MM.1S (cell line): ENCODE results near the gene ANXA10.
"Not testable (repeated sequence)": the region's sequence is repeated elsewhere in the genome, so short reads cannot be mapped to it uniquely, and the experiment has no call there.

Experiments used
- DNase-seq: peaks from one replicate; pipeline ENCODE4 v3.0.0-alpha.2; 2015
- H2AFZ ChIP-seq: fragments of 300-600 bp; sonication (generic); 2 replicates; pipeline ENCODE4 v1.6.0; 2016; ENCODE audit warnings: antibody characterized with exemption, low read length
- H3F3A ChIP-seq: fragments of 300-600 bp; sonication (generic); 2 replicates; pipeline ENCODE4 v1.6.1; 2016; ENCODE audit warnings: mild to moderate bottlenecking, antibody characterized with exemption, low read length, moderate library complexity, mixed read lengths; ENCODE audit not compliant: insufficient read depth
- H3K27ac ChIP-seq: fragments of 300-600 bp; sonication (generic); 2 replicates; pipeline ENCODE4 v1.5.1; 2016; ENCODE audit warnings: mild to moderate bottlenecking, low read length
- H3K27me3 ChIP-seq: fragments of 300-600 bp; sonication (generic); replicated peaks from 2 replicates; pipeline ENCODE4 v1.6.0; 2016; ENCODE audit warnings: low read length; ENCODE audit not compliant: insufficient read depth
- H3K36me3 ChIP-seq: fragments of 300-600 bp; sonication (generic); replicated peaks from 2 replicates; pipeline ENCODE4 v1.6.1; 2016; ENCODE audit warnings: mild to moderate bottlenecking, low read length, mixed read lengths; ENCODE audit not compliant: insufficient read depth
- H3K4me1 ChIP-seq: fragments of 300-600 bp; sonication (generic); 2 replicates; pipeline ENCODE4 v1.6.1; 2016; ENCODE audit warnings: low read length, mixed read lengths
- H3K4me2 ChIP-seq: fragments of 300-600 bp; sonication (generic); 2 replicates; pipeline ENCODE4 v1.6.0; 2016; ENCODE audit warnings: low read depth, low read length
- H3K4me3 ChIP-seq: fragments of 300-600 bp; sonication (generic); 2 replicates; pipeline ENCODE4 v1.5.1; 2016; ENCODE audit warnings: low read length, mixed read lengths
- H3K79me2 ChIP-seq: fragments of 300-600 bp; sonication (generic); 2 replicates; pipeline ENCODE4 v1.6.1; 2016; ENCODE audit warnings: mixed run types, low read length, mixed read lengths
- H3K9ac ChIP-seq: fragments of 300-600 bp; sonication (generic); 2 replicates; pipeline ENCODE4 v1.6.1; 2016; ENCODE audit warnings: low read length, mixed read lengths
- H3K9me2 ChIP-seq: fragments of 300-600 bp; sonication (generic); replicated peaks from 2 replicates; pipeline ENCODE4 v1.6.1; 2016; ENCODE audit warnings: mild to moderate bottlenecking, low read length, mixed read lengths; ENCODE audit not compliant: insufficient read depth
- H3K9me3 ChIP-seq: fragments of 300-600 bp; sonication (generic); replicated peaks from 2 replicates; pipeline ENCODE4 v1.6.1; 2016; ENCODE audit warnings: mild to moderate bottlenecking, low read length, mixed read lengths; ENCODE audit not compliant: insufficient read depth
- H4K20me1 ChIP-seq: fragments of 300-600 bp; sonication (generic); 2 replicates; pipeline ENCODE4 v1.6.1; 2016; ENCODE audit warnings: mild to moderate bottlenecking, low read length, moderate library complexity, mixed read lengths; ENCODE audit not compliant: insufficient read depth
- CTCF ChIP-seq: fragments of 300-600 bp; sonication (generic); IDR thresholded peaks from 2 replicates; pipeline ENCODE4 v1.5.1; 2016; ENCODE audit warnings: antibody characterized with exemption, low read length, mixed read lengths
- EZH2 ChIP-seq: fragments of 300-600 bp; sonication (generic); optimal IDR thresholded peaks from 2 replicates; pipeline ENCODE3; 2017; ENCODE audit warnings: low read depth, mild to moderate bottlenecking, antibody characterized with exemption, low read length, mixed read lengths
- EZH2phosphoT487 ChIP-seq: fragments of 300-600 bp; sonication (generic); IDR thresholded peaks from 2 replicates; pipeline ENCODE4 v1.6.1; 2018; ENCODE audit warnings: antibody characterized with exemption, low read length

ANXA10 gene

GRCh38 chr4:168203233-168203911, 111.0 kb downstream of the ANXA10 start:
- H3K9me3 ChIP-seq = no peaks in the 10 kb centered on the region
- H3K4me1 ChIP-seq = no peaks in the 10 kb centered on the region
- H3K9ac ChIP-seq = no peak overlapping the region
- TF ChIP-seq CTCF (no peak), EZH2 (no peak), EZH2phosphoT487 (no peak)
- H3K36me3 ChIP-seq = no peaks in the 10 kb centered on the region
- H3K27ac ChIP-seq = no peak overlapping the region
- H4K20me1 ChIP-seq = no peaks in the 10 kb centered on the region
- H3F3A ChIP-seq = no peaks in the 10 kb centered on the region
- H3K9me2 ChIP-seq = no peaks in the 10 kb centered on the region
- H3K79me2 ChIP-seq = no peaks in the 10 kb centered on the region
- no peak for DNase-seq
- H3K4me2 ChIP-seq = no peak overlapping the region
- H2AFZ ChIP-seq = no peak overlapping the region
- H3K4me3 ChIP-seq = no peak overlapping the region
- no peaks in the 10 kb centered on the region for H3K27me3 ChIP-seq

DNA sequence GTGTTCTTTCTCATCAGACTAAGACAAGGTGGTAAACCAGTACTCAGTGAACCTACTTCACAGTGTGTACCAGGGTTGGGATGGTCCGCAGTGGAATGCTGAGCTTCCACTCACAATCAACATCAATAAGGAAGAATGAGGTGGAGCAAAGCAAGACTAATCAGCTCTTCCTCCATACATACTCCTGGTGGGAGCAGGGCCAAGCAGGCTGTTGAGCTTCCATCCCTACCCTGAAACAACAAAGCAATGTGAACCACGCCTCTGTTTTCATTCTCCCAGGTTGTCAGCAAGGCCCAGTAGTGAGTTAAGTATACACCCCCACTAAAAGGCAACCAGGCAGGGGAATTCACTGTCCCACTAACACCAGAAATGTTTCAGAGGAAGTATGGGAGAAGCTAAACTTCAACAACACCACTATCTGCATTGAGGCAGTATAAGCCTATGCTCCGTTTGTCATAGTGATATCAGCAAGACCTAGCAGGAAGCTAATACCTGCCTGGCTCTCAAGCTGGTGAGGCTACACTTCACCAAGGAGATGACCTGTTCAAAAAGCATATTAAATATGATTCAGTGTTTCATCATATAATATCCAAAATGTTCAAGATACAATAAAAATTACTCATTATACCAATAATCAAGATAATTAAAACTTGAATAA, 116.7 kb downstream of the ANXA10 start:
- no peak for DNase-seq
- Histone ChIP-seq H3F3A (no peaks in the 10 kb centered on the region), H3K4me3 (no peak overlapping the region), H3K79me2 (no peaks in the 10 kb centered on the region), H3K36me3 (no peaks in the 10 kb centered on the region), H3K27me3 (no peaks in the 10 kb centered on the region), H3K4me2 (no peak overlapping the region), H3K9ac (no peak overlapping the region), H3K9me2 (no peaks in the 10 kb centered on the region), H3K9me3 (no peaks in the 10 kb centered on the region), H3K4me1 (no peaks in the 10 kb centered on the region), H2AFZ (no peak overlapping the region), H4K20me1 (no peaks in the 10 kb centered on the region), H3K27ac (no peak overlapping the region)
- no peak for TF ChIP-seq EZH2
- no peak for TF ChIP-seq CTCF
- TF ChIP-seq EZH2phosphoT487 = no peak

DNA sequence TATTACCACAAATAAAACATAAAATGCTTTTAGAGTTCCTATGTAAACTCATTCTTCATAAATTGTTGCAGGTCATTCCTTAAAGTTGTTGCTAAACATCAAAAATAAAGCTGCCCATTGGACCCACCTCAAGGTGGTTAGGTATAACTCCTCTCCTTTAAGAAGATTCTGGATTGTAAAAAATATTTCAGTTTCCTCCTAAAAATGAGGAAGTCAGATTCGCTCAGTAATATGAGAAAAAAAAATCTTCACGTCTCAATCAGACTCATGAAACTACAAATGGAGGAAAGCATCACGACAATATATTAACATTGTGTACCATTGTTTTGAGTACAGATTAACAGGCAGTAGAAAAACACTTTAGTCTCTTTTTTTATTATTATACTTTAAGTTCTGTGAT, 120.3 kb downstream of the ANXA10 start:
- Histone ChIP-seq H3K9me3 (no peaks in the 10 kb centered on the region), H3K27ac (no peak overlapping the region), H3K4me1 (no peaks in the 10 kb centered on the region), H3K79me2 (no peaks in the 10 kb centered on the region), H3K4me3 (no peak overlapping the region), H2AFZ (no peak overlapping the region), H4K20me1 (no peaks in the 10 kb centered on the region), H3K36me3 (no peaks in the 10 kb centered on the region), H3K9me2 (no peaks in the 10 kb centered on the region), H3K9ac (no peak overlapping the region), H3K4me2 (no peak overlapping the region), H3F3A (no peaks in the 10 kb centered on the region), H3K27me3 (no peaks in the 10 kb centered on the region)
- no peak for DNase-seq
- TF ChIP-seq EZH2 (no peak), EZH2phosphoT487 (no peak)

DNA sequence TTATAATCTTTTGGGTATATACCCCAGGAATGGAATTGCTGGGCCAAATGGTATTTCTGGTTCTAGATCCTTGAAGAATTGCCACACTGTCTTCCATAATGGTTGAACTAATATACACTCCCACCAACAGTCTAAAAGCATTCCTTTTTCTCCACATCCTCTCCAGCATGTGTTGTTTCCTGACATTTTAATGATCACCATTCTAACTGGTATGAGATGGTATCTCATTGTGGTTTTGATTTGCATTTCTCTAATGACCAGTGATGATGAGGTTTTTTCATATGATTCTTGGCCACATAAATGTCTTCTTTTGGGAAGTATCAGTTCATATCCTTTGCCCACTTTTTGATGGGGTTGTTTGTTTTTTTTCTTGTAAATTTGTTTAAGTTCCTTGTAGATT, 121.2 kb downstream of the ANXA10 start:
- H3K4me2 ChIP-seq, H3K9me2 ChIP-seq, H3K9ac ChIP-seq, H3K4me1 ChIP-seq, H3K36me3 ChIP-seq, DNase-seq, H3K79me2 ChIP-seq, H3K4me3 ChIP-seq, H2AFZ ChIP-seq, H3F3A ChIP-seq, H3K9me3 ChIP-seq, H3K27me3 ChIP-seq, H3K27ac ChIP-seq, H4K20me1 ChIP-seq: not testable (repeated sequence)
